HCT116 (cell line): ENCODE data around the gene GPX8.

Experiments
- CEBPB ChIP-seq: IDR thresholded peaks from 2 replicates; pipeline ENCODE4 v1.6.1; 2012; ENCODE audit warnings: low read depth
- EGR1 ChIP-seq: IDR thresholded peaks from 2 replicates; pipeline ENCODE4 v1.6.1; 2012; ENCODE audit warnings: low read depth
- ELF1 ChIP-seq: IDR thresholded peaks from 2 replicates; pipeline ENCODE4 v1.6.1; 2012; ENCODE audit warnings: low read depth, borderline replicate concordance
- FOSL1 ChIP-seq: IDR thresholded peaks from 2 replicates; pipeline ENCODE4 v1.6.1; 2012; ENCODE audit warnings: low read depth
- MAX ChIP-seq: IDR thresholded peaks from 2 replicates; pipeline ENCODE4 v1.6.1; 2012
- POLR2A ChIP-seq: IDR thresholded peaks from 2 replicates; pipeline ENCODE4 v1.7.0; 2011; ENCODE audit warnings: borderline replicate concordance; ENCODE audit not compliant: insufficient read depth, insufficient read length; ENCODE audit errors: extremely low read depth
- POLR2AphosphoS5 ChIP-seq: IDR thresholded peaks from 2 replicates; pipeline ENCODE4 v1.6.1; 2011; ENCODE audit warnings: mild to moderate bottlenecking, low read depth, low read length, moderate library complexity
- RAD21 ChIP-seq: IDR thresholded peaks from 2 replicates; pipeline ENCODE4 v1.6.1; 2012; ENCODE audit warnings: low read depth, mild to moderate bottlenecking
- SIN3A ChIP-seq: IDR thresholded peaks from 2 replicates; pipeline ENCODE4 v1.6.1; 2012; ENCODE audit warnings: low read depth
- TCF7L2 ChIP-seq: IDR thresholded peaks from 2 replicates; pipeline ENCODE4 v1.7.0; 2011; ENCODE audit warnings: borderline replicate concordance, inconsistent platforms; ENCODE audit not compliant: insufficient read depth, insufficient read length; ENCODE audit errors: extremely low read depth
- ZFX ChIP-seq: fragments of 450-650 bp; IDR thresholded peaks from 2 replicates; pipeline ENCODE4 v1.6.1; 2017
- TF ChIP-seq, protein P1 (sequence below), 3 experiments: fragments of 200-600 bp in 1 of 3; sonication (generic) in 1 of 3; IDR thresholded peaks in 2 of 3; conservative IDR thresholded peaks in 1 of 3; 2 replicates each; pipeline ENCODE4 v1.5.1; 2012 to 2017; ENCODE audit warnings: low read depth in 2 of 3, low read length in 2 of 3, antibody characterized with exemption in 1 of 3, borderline replicate concordance in 1 of 3, control low read depth in 1 of 3, mild to moderate bottlenecking in 1 of 3, mixed read lengths in 1 of 3, mixed run types in 1 of 3, moderate library complexity in 1 of 3; ENCODE audit not compliant: insufficient read depth in 1 of 3
- TF ChIP-seq, protein P2 (sequence below): IDR thresholded peaks from 2 replicates; pipeline ENCODE4 v1.6.1; 2012; ENCODE audit warnings: low read depth

DNA sequence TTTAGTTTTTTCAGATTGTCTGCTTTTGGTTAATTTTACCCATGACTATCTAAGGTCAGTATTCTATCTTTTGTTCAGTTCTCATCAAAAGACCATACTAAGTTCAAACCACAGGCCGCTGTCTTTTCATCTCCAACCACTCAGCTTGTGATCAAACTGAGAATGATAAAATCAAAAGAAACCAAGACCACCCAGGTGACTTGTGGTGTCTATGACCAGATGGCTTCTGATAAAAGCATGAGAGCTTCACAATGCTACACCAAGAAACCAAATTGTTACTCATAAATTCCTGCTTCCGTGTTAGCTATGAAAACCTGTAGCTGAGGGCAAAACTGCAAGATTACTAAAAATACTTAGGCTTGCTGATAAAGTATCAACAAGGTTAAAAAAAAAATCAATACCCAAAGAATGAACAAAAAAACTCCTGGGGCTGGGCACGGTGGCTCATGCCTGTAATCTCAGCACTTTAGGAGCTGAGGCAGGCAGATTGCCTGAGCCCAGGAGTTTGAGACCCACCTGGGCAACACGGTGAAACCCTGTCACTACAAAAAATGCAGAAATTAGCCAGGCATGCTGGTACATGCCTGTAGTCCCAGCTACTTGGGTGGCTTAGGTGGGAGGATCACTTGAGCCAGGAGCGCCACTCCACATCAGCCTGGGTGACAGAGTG lies 25.8 kb upstream of the GPX8 start:
- TF ChIP-seq POLR2A, result no peak
- TF ChIP-seq, protein P1, sequence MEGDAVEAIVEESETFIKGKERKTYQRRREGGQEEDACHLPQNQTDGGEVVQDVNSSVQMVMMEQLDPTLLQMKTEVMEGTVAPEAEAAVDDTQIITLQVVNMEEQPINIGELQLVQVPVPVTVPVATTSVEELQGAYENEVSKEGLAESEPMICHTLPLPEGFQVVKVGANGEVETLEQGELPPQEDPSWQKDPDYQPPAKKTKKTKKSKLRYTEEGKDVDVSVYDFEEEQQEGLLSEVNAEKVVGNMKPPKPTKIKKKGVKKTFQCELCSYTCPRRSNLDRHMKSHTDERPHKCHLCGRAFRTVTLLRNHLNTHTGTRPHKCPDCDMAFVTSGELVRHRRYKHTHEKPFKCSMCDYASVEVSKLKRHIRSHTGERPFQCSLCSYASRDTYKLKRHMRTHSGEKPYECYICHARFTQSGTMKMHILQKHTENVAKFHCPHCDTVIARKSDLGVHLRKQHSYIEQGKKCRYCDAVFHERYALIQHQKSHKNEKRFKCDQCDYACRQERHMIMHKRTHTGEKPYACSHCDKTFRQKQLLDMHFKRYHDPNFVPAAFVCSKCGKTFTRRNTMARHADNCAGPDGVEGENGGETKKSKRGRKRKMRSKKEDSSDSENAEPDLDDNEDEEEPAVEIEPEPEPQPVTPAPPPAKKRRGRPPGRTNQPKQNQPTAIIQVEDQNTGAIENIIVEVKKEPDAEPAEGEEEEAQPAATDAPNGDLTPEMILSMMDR (IDR thresholded peaks at IDR 0.05 in 2 of 3, conservative IDR thresholded peaks at IDR 0.05 in 1 of 3; ENCODE audit: borderline replicate concordance in 1 of 3, insufficient read depth in 1 of 3, low read depth in 2 of 3, low read length in 2 of 3), result no peak
- TF ChIP-seq SIN3A, result no peak
- TF ChIP-seq TCF7L2, result no peak
- TF ChIP-seq RAD21, result no peak
- TF ChIP-seq POLR2AphosphoS5, result no peak
- TF ChIP-seq MAX, result no peak
- no peak for TF ChIP-seq ZFX
- no peak for TF ChIP-seq EGR1
- TF ChIP-seq, protein P2, sequence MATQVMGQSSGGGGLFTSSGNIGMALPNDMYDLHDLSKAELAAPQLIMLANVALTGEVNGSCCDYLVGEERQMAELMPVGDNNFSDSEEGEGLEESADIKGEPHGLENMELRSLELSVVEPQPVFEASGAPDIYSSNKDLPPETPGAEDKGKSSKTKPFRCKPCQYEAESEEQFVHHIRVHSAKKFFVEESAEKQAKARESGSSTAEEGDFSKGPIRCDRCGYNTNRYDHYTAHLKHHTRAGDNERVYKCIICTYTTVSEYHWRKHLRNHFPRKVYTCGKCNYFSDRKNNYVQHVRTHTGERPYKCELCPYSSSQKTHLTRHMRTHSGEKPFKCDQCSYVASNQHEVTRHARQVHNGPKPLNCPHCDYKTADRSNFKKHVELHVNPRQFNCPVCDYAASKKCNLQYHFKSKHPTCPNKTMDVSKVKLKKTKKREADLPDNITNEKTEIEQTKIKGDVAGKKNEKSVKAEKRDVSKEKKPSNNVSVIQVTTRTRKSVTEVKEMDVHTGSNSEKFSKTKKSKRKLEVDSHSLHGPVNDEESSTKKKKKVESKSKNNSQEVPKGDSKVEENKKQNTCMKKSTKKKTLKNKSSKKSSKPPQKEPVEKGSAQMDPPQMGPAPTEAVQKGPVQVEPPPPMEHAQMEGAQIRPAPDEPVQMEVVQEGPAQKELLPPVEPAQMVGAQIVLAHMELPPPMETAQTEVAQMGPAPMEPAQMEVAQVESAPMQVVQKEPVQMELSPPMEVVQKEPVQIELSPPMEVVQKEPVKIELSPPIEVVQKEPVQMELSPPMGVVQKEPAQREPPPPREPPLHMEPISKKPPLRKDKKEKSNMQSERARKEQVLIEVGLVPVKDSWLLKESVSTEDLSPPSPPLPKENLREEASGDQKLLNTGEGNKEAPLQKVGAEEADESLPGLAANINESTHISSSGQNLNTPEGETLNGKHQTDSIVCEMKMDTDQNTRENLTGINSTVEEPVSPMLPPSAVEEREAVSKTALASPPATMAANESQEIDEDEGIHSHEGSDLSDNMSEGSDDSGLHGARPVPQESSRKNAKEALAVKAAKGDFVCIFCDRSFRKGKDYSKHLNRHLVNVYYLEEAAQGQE, result no peak
- TF ChIP-seq ELF1, result no peak
- TF ChIP-seq FOSL1, result no peak
- no peak for TF ChIP-seq CEBPB
